Astrocyte (in vitro differentiated cells and primary cell): Measurements from ENCODE around the gene SLC45A2. TPM values are rescaled to one million over a fixed set of nuclear protein-coding genes. Genes with fewer than 3 reads are reported as not detected.
A peak's percentile ranks its signal among the peaks of the same experiment; 100 is the strongest.

ENCODE experiments used
- DNase-seq: peaks from one replicate; pipeline ENCODE4 v3.0.0-alpha.2; 2010; ENCODE audit warnings: low read depth
- FAIRE-seq: peaks from 2 replicates; lab custom pipeline; 2011; peaks lifted over from hg19 to GRCh38; lab: Jason Lieb, UNC
- H2AFZ ChIP-seq: 2 replicates; pipeline ENCODE4 v1.6.0; 2012; ENCODE audit warnings: low read depth, low read length, inconsistent platforms
- H3K27ac ChIP-seq: 2 replicates; pipeline ENCODE4 v1.5.1; 2011; ENCODE audit warnings: low read depth, low read length, inconsistent platforms
- H3K27me3 ChIP-seq: 2 replicates; pipeline ENCODE4 v1.6.0; 2011; ENCODE audit warnings: low read length, inconsistent platforms; ENCODE audit not compliant: insufficient read depth
- H3K36me3 ChIP-seq: 2 replicates; pipeline ENCODE4 v1.5.1; 2011; ENCODE audit warnings: low read length, inconsistent platforms; ENCODE audit not compliant: insufficient read depth
- H3K4me1 ChIP-seq: 2 replicates; pipeline ENCODE4 v1.5.1; 2011; ENCODE audit warnings: low read length, inconsistent platforms; ENCODE audit not compliant: insufficient read depth
- H3K4me2 ChIP-seq: 2 replicates; pipeline ENCODE4 v1.6.0; 2012; ENCODE audit warnings: low read length, inconsistent platforms
- H3K4me3 ChIP-seq: 2 replicates; pipeline ENCODE4 v1.5.1; 2011; ENCODE audit warnings: low read depth, mild to moderate bottlenecking, low read length, inconsistent platforms; ENCODE audit not compliant: insufficient read depth
- H3K79me2 ChIP-seq: 2 replicates; pipeline ENCODE4 v1.6.0; 2012; ENCODE audit warnings: mild to moderate bottlenecking, low read length, inconsistent platforms; ENCODE audit not compliant: insufficient read depth
- H3K9ac ChIP-seq: 2 replicates; pipeline ENCODE4 v1.6.0; 2012; ENCODE audit warnings: mild to moderate bottlenecking, low read length, inconsistent platforms
- H3K9me3 ChIP-seq: 2 replicates; pipeline ENCODE4 v1.5.1; 2012; ENCODE audit warnings: low read depth, mild to moderate bottlenecking, low read length, inconsistent platforms; ENCODE audit not compliant: insufficient read depth
- H4K20me1 ChIP-seq: 2 replicates; pipeline ENCODE4 v1.6.0; 2012; ENCODE audit warnings: low read length, inconsistent platforms; ENCODE audit not compliant: insufficient read depth
- H3K27ac Mint-ChIP-seq: one replicate; pipeline ENCODE4 v1.8.0; 2021; ENCODE audit warnings: mild to moderate bottlenecking, mixed read lengths; ENCODE audit not compliant: unreplicated experiment
- H3K27me3 Mint-ChIP-seq: one replicate; pipeline ENCODE4 v1.8.0; 2021; ENCODE audit warnings: low read depth, mixed read lengths; ENCODE audit not compliant: unreplicated experiment
- H3K36me3 Mint-ChIP-seq: one replicate; pipeline ENCODE4 v1.8.0; 2021; ENCODE audit warnings: low read depth, mixed read lengths; ENCODE audit not compliant: unreplicated experiment
- H3K4me1 Mint-ChIP-seq: one replicate; pipeline ENCODE4 v1.8.0; 2021; ENCODE audit warnings: low read depth, mixed read lengths; ENCODE audit not compliant: unreplicated experiment
- H3K4me3 Mint-ChIP-seq: one replicate; pipeline ENCODE4 v1.8.0; 2021; ENCODE audit warnings: mild to moderate bottlenecking, moderate library complexity, mixed read lengths; ENCODE audit not compliant: unreplicated experiment
- H3K9me3 Mint-ChIP-seq: one replicate; pipeline ENCODE4 v1.8.0; 2021; ENCODE audit warnings: mild to moderate bottlenecking, mixed read lengths; ENCODE audit not compliant: unreplicated experiment
- CTCF ChIP-seq: IDR thresholded peaks from 2 replicates; pipeline ENCODE4 v1.5.1; 2011; ENCODE audit warnings: low read depth, mild to moderate bottlenecking, inconsistent platforms, low read length, moderate library complexity; ENCODE audit not compliant: insufficient read depth
- EZH2 ChIP-seq: IDR thresholded peaks from 2 replicates; pipeline ENCODE4 v1.6.1; 2012; ENCODE audit warnings: mild to moderate bottlenecking, low read length, inconsistent platforms; ENCODE audit not compliant: insufficient read depth
- total RNA-seq: library from RNA; stranded (reverse); gene quantifications from 2 replicates; pipeline ENCODE4 v1.2.1, GENCODE V29; 2021

SLC45A2 gene
- total RNA-seq, 1 donor from 2014 or later = 0.98 TPM

DNA sequence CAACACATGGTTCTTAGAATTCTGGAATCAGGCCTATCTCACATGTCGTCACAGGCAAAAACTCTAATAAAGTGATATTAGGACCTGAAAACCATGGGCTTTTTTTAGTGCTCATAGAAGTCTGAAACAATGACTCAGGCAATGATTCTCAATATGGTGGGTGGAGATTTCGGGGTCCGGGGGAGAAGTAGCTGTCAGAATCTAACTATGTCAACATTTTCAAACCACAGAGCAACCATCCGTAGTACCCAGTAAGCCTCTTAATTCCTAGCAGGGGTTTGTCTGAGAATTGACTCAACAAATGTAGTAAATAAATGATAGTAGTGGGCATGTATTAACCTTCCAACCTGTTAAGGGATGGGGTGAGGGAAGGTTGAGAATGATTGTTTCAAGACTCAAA lies 20.7 kb upstream of the SLC45A2 start:
- Histone ChIP-seq H3K4me1 (peaks cover 14% of the 10 kb centered on the region), H3K27ac (no peak overlapping the region), H4K20me1 (no peaks in the 10 kb centered on the region), H3K4me2 (no peak overlapping the region), H3K4me3 (no peak overlapping the region), H2AFZ (no peak overlapping the region), H3K79me2 (peaks cover 11% of the 10 kb centered on the region), H3K9me3 (no peaks in the 10 kb centered on the region), H3K36me3 (no peaks in the 10 kb centered on the region), H3K27me3 (no peaks in the 10 kb centered on the region), H3K9ac (no peak overlapping the region)
- Mint-ChIP-seq H3K4me3 (no peak overlapping the region), H3K9me3 (no peaks in the 10 kb centered on the region), H3K36me3 (peaks cover 8% of the 10 kb centered on the region), H3K27me3 (no peaks in the 10 kb centered on the region), H3K4me1 (peaks cover 16% of the 10 kb centered on the region), H3K27ac (no peak overlapping the region)
- FAIRE-seq (no peak), DNase-seq (peak; percentile 23)
- TF ChIP-seq CTCF (no peak), EZH2 (no peak)

- H2AFZ ChIP-seq = no peak overlapping the region
- no peaks in the 10 kb centered on the region for H4K20me1 ChIP-seq
- peaks cover 14% of the 10 kb centered on the region for H3K4me1 ChIP-seq
- Mint-ChIP-seq H3K36me3 (peaks cover 8% of the 10 kb centered on the region), H3K4me1 (peaks cover 11% of the 10 kb centered on the region), H3K9me3 (no peaks in the 10 kb centered on the region), H3K27ac (no peak overlapping the region), H3K4me3 (no peak overlapping the region), H3K27me3 (no peaks in the 10 kb centered on the region)
- no peak overlapping the region for H3K27ac ChIP-seq
- TF ChIP-seq CTCF (no peak), EZH2 (no peak)
- no peak overlapping the region for H3K9ac ChIP-seq
- DNase-seq = no peak
- H3K27me3 ChIP-seq = no peaks in the 10 kb centered on the region
- H3K4me3 ChIP-seq = no peak overlapping the region
- H3K4me2 ChIP-seq = no peak overlapping the region
- FAIRE-seq = no peak
- H3K36me3 ChIP-seq = no peaks in the 10 kb centered on the region
- H3K9me3 ChIP-seq = no peaks in the 10 kb centered on the region
- peaks cover 11% of the 10 kb centered on the region for H3K79me2 ChIP-seq
Observed at GRCh38 chr5:34003941-34004340, 19.4 kb upstream of the SLC45A2 start.

GRCh38 chr5:34002629-34003328 lies 18.3 kb upstream of the SLC45A2 start:
- Histone ChIP-seq H3K9me3 (no peaks in the 10 kb centered on the region), H4K20me1 (no peaks in the 10 kb centered on the region), H3K27me3 (no peaks in the 10 kb centered on the region), H3K79me2 (peaks cover 11% of the 10 kb centered on the region), H3K4me2 (no peak overlapping the region), H3K36me3 (no peaks in the 10 kb centered on the region), H3K4me1 (peaks cover 14% of the 10 kb centered on the region), H3K4me3 (no peak overlapping the region), H2AFZ (no peak overlapping the region), H3K27ac (no peak overlapping the region), H3K9ac (no peak overlapping the region)
- H3K4me1 Mint-ChIP-seq = peaks cover 10% of the 10 kb centered on the region
- no peaks in the 10 kb centered on the region for H3K9me3 Mint-ChIP-seq
- no peaks in the 10 kb centered on the region for H3K27me3 Mint-ChIP-seq
- H3K27ac Mint-ChIP-seq = peak overlapping the region; percentile 60
- no peak for FAIRE-seq
- H3K36me3 Mint-ChIP-seq = peaks cover 11% of the 10 kb centered on the region
- DNase-seq = no peak
- H3K4me3 Mint-ChIP-seq = no peak overlapping the region
- TF ChIP-seq EZH2 (no peak), CTCF (no peak)
